Keratinocyte (primary cell): Measurements from ENCODE around the gene CNN2. TPM values are rescaled to one million over a fixed set of nuclear protein-coding genes. Genes with fewer than 3 reads are reported as not detected.

Experiments
- DNase-seq: peaks from one replicate; pipeline ENCODE4 v3.0.0-alpha.2; 2011; ENCODE audit warnings: low read depth, missing footprints, low spot score
- FAIRE-seq: peaks from 2 replicates; lab custom pipeline; 2011; peaks lifted over from hg19 to GRCh38; lab: Jason Lieb, UNC
- H2AFZ ChIP-seq: 2 replicates; pipeline ENCODE4 v1.6.0; 2012; ENCODE audit warnings: low read length, control low read depth, inconsistent platforms; ENCODE audit not compliant: control insufficient read depth
- H3K27ac ChIP-seq: 2 replicates; pipeline ENCODE4 v1.5.1; 2011; ENCODE audit warnings: low read length; ENCODE audit not compliant: control insufficient read depth, insufficient read depth
- H3K27me3 ChIP-seq: 3 replicates; pipeline ENCODE4 v1.6.0; 2011; ENCODE audit warnings: low read length; ENCODE audit not compliant: control insufficient read depth, insufficient read depth; ENCODE audit errors: extremely low read depth
- H3K36me3 ChIP-seq, 2 experiments: 2 replicates in 1 of 2; 3 replicates in 1 of 2; pipeline ENCODE4 v1.5.1; 2011; ENCODE audit warnings: low read length in 2 of 2, mild to moderate bottlenecking in 1 of 2; ENCODE audit not compliant: control insufficient read depth in 2 of 2, insufficient read depth in 2 of 2; ENCODE audit errors: extremely low read depth in 1 of 2
- H3K4me1 ChIP-seq: 3 replicates; pipeline ENCODE4 v1.5.1; 2011; ENCODE audit warnings: low read length; ENCODE audit not compliant: control insufficient read depth, insufficient read depth; ENCODE audit errors: extremely low read depth
- H3K4me2 ChIP-seq: 3 replicates; pipeline ENCODE4 v1.6.0; 2011; ENCODE audit warnings: low read depth, low read length; ENCODE audit not compliant: control insufficient read depth, insufficient read depth; ENCODE audit errors: extremely low read depth
- H3K4me3 ChIP-seq, 3 experiments: fragments of 200-600 bp in 1 of 3; sonication (generic) in 1 of 3; 2 replicates in 2 of 3; 3 replicates in 1 of 3; pipeline ENCODE4 v1.5.1; 2011 to 2016; ENCODE audit warnings: low read length in 3 of 3, mild to moderate bottlenecking in 3 of 3, control low read depth in 2 of 3, inconsistent platforms in 1 of 3, low read depth in 1 of 3, mixed read lengths in 1 of 3, mixed run types in 1 of 3, moderate library complexity in 1 of 3; ENCODE audit not compliant: control insufficient read depth in 2 of 3, insufficient read depth in 2 of 3; ENCODE audit errors: extremely low read depth in 1 of 3
- H3K79me2 ChIP-seq: 2 replicates; pipeline ENCODE4 v1.6.0; 2012; ENCODE audit warnings: low read length; ENCODE audit not compliant: control insufficient read depth, insufficient read depth
- H3K9ac ChIP-seq: 3 replicates; pipeline ENCODE4 v1.6.0; 2011; ENCODE audit warnings: low read length; ENCODE audit not compliant: control insufficient read depth, insufficient read depth; ENCODE audit errors: extremely low read depth
- H3K9me1 ChIP-seq: 3 replicates; pipeline ENCODE4 v1.6.0; 2011; ENCODE audit warnings: low read length; ENCODE audit not compliant: control insufficient read depth, insufficient read depth; ENCODE audit errors: extremely low read depth
- H3K9me3 ChIP-seq: 2 replicates; pipeline ENCODE4 v1.5.1; 2012; ENCODE audit warnings: low read depth, low read length; ENCODE audit not compliant: control insufficient read depth
- H4K20me1 ChIP-seq: 3 replicates; pipeline ENCODE4 v1.6.0; 2011; ENCODE audit warnings: low read length; ENCODE audit not compliant: control insufficient read depth, insufficient read depth; ENCODE audit errors: extremely low read depth
- CTCF ChIP-seq, 3 experiments: IDR thresholded peaks in 1 of 3; conservative IDR thresholded peaks in 1 of 3; optimal IDR thresholded peaks in 1 of 3; 2 replicates in 2 of 3; 3 replicates in 1 of 3; pipeline versions ENCODE3 to v1.5.1; 2011; ENCODE audit warnings: low read length in 3 of 3, mild to moderate bottlenecking in 3 of 3, moderate library complexity in 2 of 3, control low read depth in 1 of 3, inconsistent platforms in 1 of 3; ENCODE audit not compliant: insufficient read depth in 2 of 3; ENCODE audit errors: extremely low read depth in 1 of 3
- EZH2 ChIP-seq: IDR thresholded peaks from one replicate; pipeline ENCODE4 v1.6.1; 2012; ENCODE audit warnings: inconsistent platforms, mild to moderate bottlenecking, low read length, moderate library complexity
- dilution Hi-C: fragments of 300-500 bp; cut with MboI; formaldehyde crosslinking; loops from one replicate; pipeline ENCODE4 v1.7.0; 2020; ENCODE audit warnings: low sequenced_read_pairs; ENCODE audit not compliant: extremely low pct_ligation_motif_present
- polyA minus RNA-seq, 3 experiments: library from RNA; depleted of rRNA, polyadenylated mRNA; stranded (reverse); fragments of >200 nt; gene quantifications; 1 replicate in 1 of 3; 2 replicates in 1 of 3; 3 replicates in 1 of 3; pipeline ENCODE4 v1.2.3, GENCODE V29; 2011
- polyA plus RNA-seq, 5 experiments: library from polyadenylated mRNA; depleted of rRNA in 3 of 5; stranded (reverse) in 3 of 5; stranded (forward) in 1 of 5; unstranded in 1 of 5; fragments of >200 nt; gene quantifications; 1 replicate in 1 of 5; 2 replicates in 3 of 5; 3 replicates in 1 of 5; pipeline versions ENCODE4 v1.2.1 to v1.2.3, GENCODE V29; 2011 to 2012; ENCODE audit warnings: missing spikeins in 2 of 5, low read depth in 1 of 5, low replicate concordance in 1 of 5

Gene CNN2
- polyA plus RNA-seq (105 to 495 TPM (median 136 TPM) in 3 replicates), polyA minus RNA-seq (315 to 953 TPM (median 352 TPM) in 3 replicates)
- 186 TPM for polyA plus RNA-seq (2011; ENCODE audit: low read depth)
- 254 and 453 TPM in 2 replicates for polyA plus RNA-seq (2011; cell fraction: cytosol; rRNA removed)
- 183 and 199 TPM in 2 replicates for polyA plus RNA-seq (2011; cell fraction: nucleus; rRNA removed)
- polyA plus RNA-seq (2012; ENCODE audit: low replicate concordance) = 103 and 434 TPM in 2 replicates
- 700 TPM for polyA minus RNA-seq (2011; cell fraction: cytosol; rRNA and poly(A)+ RNA removed)
- 110 and 152 TPM in 2 replicates for polyA minus RNA-seq (2011; cell fraction: nucleus; rRNA and poly(A)+ RNA removed)

- peak within 1 kb of the TSS; percentile 89 for H3K9ac ChIP-seq
- H3K79me2 ChIP-seq = peaks cover 39% of the 10 kb centered on the region
- peak within 1 kb of the TSS; percentile 80 for H3K27ac ChIP-seq
- H3K4me1 ChIP-seq = peaks cover 11% of the 10 kb centered on the region
- H3K4me3 ChIP-seq = peak within 1 kb of the TSS; percentile 94 to 99 (median 97)
- peaks cover 7% of the 10 kb centered on the region for H4K20me1 ChIP-seq
- peak within 1 kb of the TSS; percentile 45 for H2AFZ ChIP-seq
- TF ChIP-seq EZH2 (no peak), CTCF (optimal IDR thresholded peaks at IDR 0.05 in 1 of 3, IDR thresholded peaks at IDR 0.05 in 1 of 3, conservative IDR thresholded peaks at IDR 0.05 in 1 of 3; ENCODE audit: extremely low read depth in 1 of 3, insufficient read depth in 2 of 3, low read length in 3 of 3) (no peak)
- peaks cover 5 to 10% of the 10 kb centered on the region in 2 experiments for H3K36me3 ChIP-seq
- no peaks in the 10 kb centered on the region for H3K9me1 ChIP-seq
- no peak for FAIRE-seq
- dilution Hi-C loops = no loop called here
- peak within 1 kb of the TSS; percentile 89 for H3K4me2 ChIP-seq
- no peaks in the 10 kb centered on the region for H3K9me3 ChIP-seq
- H3K27me3 ChIP-seq = no peaks in the 10 kb centered on the region
- DNase-seq = no peak
These were observed at the start of gene CNN2 for GRCh38 chr19:1025960-1026782. Gene CNN2, plus strand, starts transcription at chr19:1026608. Its CDS starts 54 bp downstream, at chr19:1026662.

- H3K36me3 ChIP-seq = peaks cover 0 to 1% of the 10 kb centered on the region in 2 experiments
- no peak overlapping the region for H3K9ac ChIP-seq
- FAIRE-seq = no peak
These were observed 49.3 kb upstream of the CNN2 start for GRCh38 chr19:977058-977464.

More at GRCh38 chr19:977058-977464, 49.3 kb upstream of the CNN2 start:
- TF ChIP-seq EZH2 (no peak), CTCF (optimal IDR thresholded peaks at IDR 0.05 in 1 of 3, IDR thresholded peaks at IDR 0.05 in 1 of 3, conservative IDR thresholded peaks at IDR 0.05 in 1 of 3; ENCODE audit: extremely low read depth in 1 of 3, insufficient read depth in 2 of 3, low read length in 3 of 3) (no peak)
- dilution Hi-C loops = no loop called here
- no peak overlapping the region for H3K27ac ChIP-seq
- no peaks in the 10 kb centered on the region for H3K9me1 ChIP-seq
- no peak overlapping the region for H3K4me2 ChIP-seq
- H3K79me2 ChIP-seq = no peaks in the 10 kb centered on the region
- H4K20me1 ChIP-seq = no peaks in the 10 kb centered on the region
- H3K4me1 ChIP-seq = no peaks in the 10 kb centered on the region
- H3K4me3 ChIP-seq = no peak overlapping the region
- no peak for DNase-seq
- peaks cover 7% of the 10 kb centered on the region for H3K27me3 ChIP-seq
- H3K9me3 ChIP-seq = no peaks in the 10 kb centered on the region
- no peak overlapping the region for H2AFZ ChIP-seq
